ENCODE measurements around the gene USP28. TPM values are rescaled to one million over a fixed set of nuclear protein-coding genes. Genes with fewer than 3 reads are reported as not detected.

USP28 gene
- total RNA-seq, 2 donors from 2014 or later, result 17.9 to 31.0 TPM

DNA sequence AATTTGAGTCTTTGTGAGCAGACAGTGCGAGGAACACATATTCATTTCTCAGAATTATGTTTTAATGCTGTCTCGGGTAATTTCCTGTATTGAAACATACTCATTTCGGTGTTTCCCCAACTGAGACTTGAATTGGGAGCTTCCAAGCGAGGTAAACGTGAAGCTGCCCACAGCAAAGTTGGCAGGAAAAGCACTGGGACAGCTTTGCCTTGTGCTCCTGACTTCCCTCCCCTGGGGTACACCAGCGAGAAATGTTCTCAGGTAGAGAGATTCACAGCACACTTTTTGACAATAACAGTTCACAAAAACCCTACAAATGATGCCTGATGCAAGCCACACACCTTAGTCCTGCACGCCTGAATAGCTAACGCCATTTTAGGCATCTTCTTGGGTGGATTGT is 32.3 kb upstream of the USP28 start:
- Histone ChIP-seq H3K27ac (no peak overlapping the region), H3K27me3 (no peaks in the 10 kb centered on the region), H3K36me3 (replicated peaks in 1 of 2; ENCODE audit: insufficient read depth in 1 of 2, low read depth in 2 of 2) (no peaks in the 10 kb centered on the region), H3K4me1 (peaks cover 15% of the 10 kb centered on the region), H3K9me3 (no peaks in the 10 kb centered on the region), H3K4me3 (no peak overlapping the region)
- intact Hi-C loops (cut with DNase I), result loop anchor here (10.0 kb wide), 1 partner anchor 357 kb away; no protein-coding TSS in a partner anchor
- no peak for TF ChIP-seq POLR2A (IDR thresholded peaks at IDR 0.05)
- WGBS, 2 donors, result 79 to 86% methylated on average over 8 of the region's 8 CpGs
- DNase-seq (no peak), ATAC-seq (no peak)

DNA sequence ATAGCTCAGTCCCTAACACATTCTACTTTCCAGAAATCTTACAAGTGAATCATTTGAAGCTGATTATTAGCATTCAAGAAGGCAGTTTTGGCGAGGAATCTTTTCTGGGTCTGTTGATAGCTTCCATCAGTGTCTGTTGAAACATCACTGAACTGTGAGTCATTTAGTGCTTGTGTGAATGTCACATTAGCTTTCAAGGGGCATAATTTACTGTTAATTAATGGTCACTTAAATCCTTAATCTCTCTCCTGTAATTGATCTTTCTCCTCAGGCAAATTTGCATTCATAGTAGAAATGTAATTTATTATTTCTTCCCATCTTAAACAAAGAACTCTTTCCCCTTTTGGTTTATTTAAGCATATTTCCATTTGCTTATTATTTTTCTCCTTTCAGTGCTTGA is 31.8 kb upstream of the USP28 start:
- intact Hi-C loops (cut with DNase I), result loop anchor here (10.0 kb wide), 1 partner anchor 358 kb away; no protein-coding TSS in a partner anchor
- H3K4me3 ChIP-seq, result no peak overlapping the region
- no peaks in the 10 kb centered on the region for H3K27me3 ChIP-seq
- peak overlapping the region in 1 of 4 donors; percentile 39 for H3K27ac ChIP-seq
- H3K36me3 ChIP-seq (replicated peaks in 1 of 2; ENCODE audit: insufficient read depth in 1 of 2, low read depth in 2 of 2), result no peaks in the 10 kb centered on the region
- TF ChIP-seq POLR2A (IDR thresholded peaks at IDR 0.05), result no peak
- TF ChIP-seq CTCF (IDR thresholded peaks at IDR 0.05), result no peak
- H3K9me3 ChIP-seq, result no peaks in the 10 kb centered on the region
- WGBS, 2 donors, result 26 to 43% methylated on average over 1 of the region's 1 CpG
- H3K4me1 ChIP-seq, result peaks cover 15% of the 10 kb centered on the region
- ATAC-seq, result no peak
- DNase-seq, result no peak

GRCh38 chr11:113906516-113906915 is 31.1 kb upstream of the USP28 start:
- H3K4me1 ChIP-seq, result peaks cover 15% of the 10 kb centered on the region
- no peak for TF ChIP-seq POLR2A (IDR thresholded peaks at IDR 0.05)
- TF ChIP-seq CTCF (IDR thresholded peaks at IDR 0.05), result no peak
- no peaks in the 10 kb centered on the region for H3K36me3 ChIP-seq (replicated peaks in 1 of 2; ENCODE audit: insufficient read depth in 1 of 2, low read depth in 2 of 2)
- peak overlapping the region in 3 of 4 donors; percentile 39 to 64 (median 63) for H3K27ac ChIP-seq
- ATAC-seq (peak; percentile 91), DNase-seq (peak; percentile 33 to 68 (median 51))
- intact Hi-C loops (cut with DNase I), result loop anchor here (10.0 kb wide), 1 partner anchor 358 kb away; no protein-coding TSS in a partner anchor
- no peak overlapping the region for H3K4me3 ChIP-seq
- H3K27me3 ChIP-seq, result no peaks in the 10 kb centered on the region
- H3K9me3 ChIP-seq, result no peaks in the 10 kb centered on the region
- WGBS, 2 donors, result 18 to 22% methylated on average over 2 of the region's 2 CpGs

GRCh38 chr11:113906038-113906437 is 30.7 kb upstream of the USP28 start:
- WGBS, 2 donors, result 10 to 14% methylated on average over 4 of the region's 4 CpGs
- Histone ChIP-seq H3K27me3 (no peaks in the 10 kb centered on the region), H3K9me3 (no peaks in the 10 kb centered on the region), H3K4me3 (no peak overlapping the region), H3K4me1 (peaks cover 15% of the 10 kb centered on the region), H3K27ac (peak overlapping the region in 3 of 4 donors; percentile 39 to 64 (median 63)), H3K36me3 (replicated peaks in 1 of 2; ENCODE audit: insufficient read depth in 1 of 2, low read depth in 2 of 2) (no peaks in the 10 kb centered on the region)
- ATAC-seq (peak; percentile 79), DNase-seq (peak; percentile 37 to 54 (median 45))
- intact Hi-C loops (cut with DNase I), result loop anchor here (10.0 kb wide), 1 partner anchor 359 kb away; no protein-coding TSS in a partner anchor
- no peak for TF ChIP-seq POLR2A (IDR thresholded peaks at IDR 0.05)
- peak in 6 of 7 experiments; percentile 13 to 47 (median 34) for TF ChIP-seq CTCF (IDR thresholded peaks at IDR 0.05)

- ATAC-seq (no peak), DNase-seq (no peak)
- no peaks in the 10 kb centered on the region for H3K36me3 ChIP-seq (replicated peaks in 1 of 2; ENCODE audit: insufficient read depth in 1 of 2, low read depth in 2 of 2)
- no peak for TF ChIP-seq CTCF (IDR thresholded peaks at IDR 0.05)
- no peak for TF ChIP-seq POLR2A (IDR thresholded peaks at IDR 0.05)
- H3K9me3 ChIP-seq, result no peaks in the 10 kb centered on the region
- WGBS, 2 donors, result 89% methylated on average over 6 of the region's 6 CpGs
- peaks cover 15% of the 10 kb centered on the region for H3K4me1 ChIP-seq
- no peak within 1 kb of the TSS for H3K27ac ChIP-seq
- no peak within 1 kb of the TSS for H3K4me3 ChIP-seq
- intact Hi-C loops (cut with DNase I), result loop anchor here (10.0 kb wide), 1 partner anchor 360 kb away; no protein-coding TSS in a partner anchor
- no peaks in the 10 kb centered on the region for H3K27me3 ChIP-seq
These were observed 29.2 kb upstream of the USP28 start, which contains the start of gene HTR3B for GRCh38 chr11:113904379-113905101. TSS of gene HTR3B (plus strand) at chr11:113904796. CDS start at chr11:113904934, 138 bp downstream.

All from body of pancreas (tissue), 4 donors.